Kidney (tissue), 14 donors: Measurements from ENCODE around the gene NSF. TPM values are rescaled to one million over a fixed set of nuclear protein-coding genes. Genes with fewer than 3 reads are reported as not detected.

ENCODE experiments used
- DNase-seq, 5 donors: peaks; one replicate each; pipeline ENCODE4 v3.0.0-alpha.2; 2013 to 2020
- FAIRE-seq: peaks from 2 replicates; lab custom pipeline; 2012; peaks lifted over from hg19 to GRCh38; lab: Jason Lieb, UNC
- H3K27ac ChIP-seq, 2 donors: one replicate each; pipeline ENCODE4 v1.7.0; 2013; ENCODE audit warnings: low read depth in 2 of 2, low read length in 2 of 2, inconsistent platforms in 1 of 2
- H3K27me3 ChIP-seq: one replicate; pipeline ENCODE4 v1.7.1; 2013; ENCODE audit warnings: low read length, inconsistent platforms; ENCODE audit not compliant: control insufficient read depth, insufficient read depth
- H3K36me3 ChIP-seq, 3 donors: one replicate each; pipeline versions ENCODE4 v1.7.0 to v1.7.1; 2013; ENCODE audit warnings: low read length in 3 of 3, control low read depth in 1 of 3, inconsistent platforms in 1 of 3; ENCODE audit not compliant: insufficient read depth in 3 of 3, control insufficient read depth in 2 of 3
- H3K4me1 ChIP-seq, 3 donors: one replicate each; pipeline versions ENCODE4 v1.7.0 to v1.7.1; 2013; ENCODE audit warnings: low read length in 3 of 3, inconsistent platforms in 1 of 3, low read depth in 1 of 3; ENCODE audit not compliant: control insufficient read depth in 2 of 3, insufficient read depth in 2 of 3
- H3K4me3 ChIP-seq, 3 donors: one replicate each; pipeline versions ENCODE4 v1.7.0 to v1.8.1; 2013; ENCODE audit warnings: low read length in 3 of 3, control low read depth in 1 of 3, inconsistent platforms in 1 of 3
- H3K9ac ChIP-seq, 3 donors: one replicate each; pipeline versions ENCODE4 v1.7.0 to v1.7.1; 2013; ENCODE audit warnings: low read length in 3 of 3, control low read depth in 1 of 3, inconsistent platforms in 1 of 3
- H3K9me3 ChIP-seq, 3 donors: one replicate each; pipeline versions ENCODE4 v1.7.0 to v1.7.1; 2013; ENCODE audit warnings: low read length in 3 of 3, control low read depth in 1 of 3, inconsistent platforms in 1 of 3; ENCODE audit not compliant: control insufficient read depth in 2 of 3, insufficient read depth in 1 of 3
- CTCF ChIP-seq: IDR thresholded peaks from 3 replicates; pipeline ENCODE4 v1.5.1; 2012; ENCODE audit warnings: mild to moderate bottlenecking, moderate library complexity, borderline replicate concordance; ENCODE audit not compliant: insufficient read depth; ENCODE audit errors: extremely low read depth
- intact Hi-C: fragments of 100-400 bp; cut with DNase I; formaldehyde crosslinking; loops from one replicate; pipeline ENCODE4 v1.11.1; 2022
- polyA plus RNA-seq: library from polyadenylated mRNA; stranded (reverse); fragments of 350-450 nt; fragmentation: Illumina TruSeq; extraction: RNeasy Lipid Tissue Mini Kit (QIAGEN cat#74804); gene quantifications from one replicate; pipeline ENCODE4 v1.2.3, GENCODE V29; 2014; ENCODE audit warnings: low read depth, low replicate concordance; ENCODE audit not compliant: insufficient read depth
- total RNA-seq: library from RNA; stranded (reverse); fragmentation: NEBNext Ultra II Directional; extraction: Animal tissue kit (Norgen Biotek cat#: 25700); gene quantifications from one replicate; pipeline ENCODE4 v1.2.1, GENCODE V29; 2021
- donor health status: control.
- donor health status: control.
- donor health status: control.
- donor health status: control.
- donor health status: control.
- donor health status: DM: yes; HTN: yes; CAD: no.
- donor health status: Normal renal cell carcinoma (clear cell type).

The NSF gene
- total and polyA plus RNA-seq, 2 donors from 2014 or later: 14.2 to 52.4 TPM

- Histone ChIP-seq H3K9me3 (no peaks in the 10 kb centered on the region), H3K4me1 (peaks cover 0 to 7% (median 0%) of the 10 kb centered on the region in 3 donors), H3K36me3 (peaks cover 0 to 2% (median 0%) of the 10 kb centered on the region in 3 donors), H3K27ac (no peak overlapping the region), H3K4me3 (no peak overlapping the region), H3K9ac (no peak overlapping the region), H3K27me3 (no peaks in the 10 kb centered on the region)
- FAIRE-seq: no peak
- no peak for DNase-seq
- no peak for TF ChIP-seq CTCF
- intact Hi-C loops: no loop called here
Measured at GRCh38 chr17:46727572-46728348, 137.3 kb downstream of the NSF start.

GRCh38 chr17:46730026-46730425 lies 139.6 kb downstream of the NSF start:
- TF ChIP-seq CTCF: no peak
- H3K4me1 ChIP-seq: peaks cover 0 to 7% (median 0%) of the 10 kb centered on the region in 3 donors
- intact Hi-C loops: no loop called here
- H3K4me3 ChIP-seq: no peak overlapping the region
- no peak overlapping the region for H3K9ac ChIP-seq
- peaks cover 0 to 2% (median 0%) of the 10 kb centered on the region in 3 donors for H3K36me3 ChIP-seq
- H3K27ac ChIP-seq: no peak overlapping the region
- H3K27me3 ChIP-seq: no peaks in the 10 kb centered on the region
- DNase-seq (no peak), FAIRE-seq (peak; percentile 38)
- no peaks in the 10 kb centered on the region for H3K9me3 ChIP-seq

- intact Hi-C loops: no loop called here
- H3K27me3 ChIP-seq: no peaks in the 10 kb centered on the region
- FAIRE-seq: no peak
- peaks cover 0 to 7% (median 0%) of the 10 kb centered on the region in 3 donors for H3K4me1 ChIP-seq
- DNase-seq: no peak
- no peak overlapping the region for H3K9ac ChIP-seq
- H3K9me3 ChIP-seq: no peaks in the 10 kb centered on the region
- H3K4me3 ChIP-seq: no peak overlapping the region
- H3K27ac ChIP-seq: no peak overlapping the region
- H3K36me3 ChIP-seq: peaks cover 0 to 2% (median 0%) of the 10 kb centered on the region in 3 donors
- TF ChIP-seq CTCF: no peak
Measured at GRCh38 chr17:46730679-46731078, 140.2 kb downstream of the NSF start.

GRCh38 chr17:46732160-46732559 lies 141.7 kb downstream of the NSF start:
- no peak overlapping the region for H3K27ac ChIP-seq
- intact Hi-C loops: no loop called here
- no peak for TF ChIP-seq CTCF
- H3K27me3 ChIP-seq: no peaks in the 10 kb centered on the region
- DNase-seq: no peak
- FAIRE-seq: no peak
- no peak overlapping the region for H3K4me3 ChIP-seq
- no peak overlapping the region for H3K9ac ChIP-seq
- peaks cover 0 to 7% (median 0%) of the 10 kb centered on the region in 3 donors for H3K4me1 ChIP-seq
- no peaks in the 10 kb centered on the region for H3K9me3 ChIP-seq
- no peaks in the 10 kb centered on the region for H3K36me3 ChIP-seq
